BE2C (cell line): ENCODE measurements around the gene GPR160.

Experiments
- DNase-seq: peaks from one replicate; pipeline ENCODE4 v3.0.0-alpha.2; 2020
- H3K27me3 ChIP-seq: fragments of 250-450 bp; sonication (Bioruptor Pico); 2 replicates; pipeline ENCODE4 v1.5.1; 2020; ENCODE audit warnings: mild to moderate bottlenecking
- H3K36me3 ChIP-seq: fragments of 250-450 bp; sonication (Bioruptor Pico); 2 replicates; pipeline ENCODE4 v1.5.1; 2020; ENCODE audit warnings: mild to moderate bottlenecking
- H3K4me1 ChIP-seq: fragments of 250-450 bp; sonication (Bioruptor Pico); 2 replicates; pipeline ENCODE4 v1.5.1; 2020
- H3K4me3 ChIP-seq: 2 replicates; pipeline ENCODE4 v1.5.1; 2011; ENCODE audit warnings: low read depth, low read length
- H3K9me3 ChIP-seq: fragments of 250-450 bp; sonication (Bioruptor Pico); 2 replicates; pipeline ENCODE4 v1.5.1; 2020
- TF ChIP-seq, protein P1 (sequence below): IDR thresholded peaks from 2 replicates; pipeline ENCODE4 v1.5.1; 2012; ENCODE audit warnings: mild to moderate bottlenecking, low read depth, low read length

GPR160 gene

DNA sequence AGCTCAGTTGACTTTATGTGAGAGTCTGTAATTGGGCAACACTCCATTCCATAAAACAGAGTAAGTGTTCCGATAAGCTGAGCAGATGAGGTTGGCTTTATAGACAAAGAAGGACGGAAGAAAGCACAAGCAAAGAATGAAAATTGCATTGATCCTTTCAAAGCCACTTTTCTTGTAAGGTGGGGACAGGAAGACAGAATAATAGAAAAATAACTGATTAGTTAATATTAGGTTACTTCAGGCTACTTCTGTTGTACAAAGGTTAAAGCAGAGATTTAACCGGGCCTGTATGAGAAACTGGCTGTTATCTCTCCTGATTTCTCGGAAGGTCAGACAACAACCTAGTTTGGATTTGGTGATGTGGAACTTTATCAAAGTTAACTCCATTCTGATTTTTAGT, 15.5 kb upstream of the GPR160 start:
- Histone ChIP-seq H3K36me3 (no peaks in the 10 kb centered on the region), H3K4me3 (no peak overlapping the region), H3K27me3 (no peaks in the 10 kb centered on the region), H3K9me3 (no peaks in the 10 kb centered on the region), H3K4me1 (no peaks in the 10 kb centered on the region)
- TF ChIP-seq, protein P1, sequence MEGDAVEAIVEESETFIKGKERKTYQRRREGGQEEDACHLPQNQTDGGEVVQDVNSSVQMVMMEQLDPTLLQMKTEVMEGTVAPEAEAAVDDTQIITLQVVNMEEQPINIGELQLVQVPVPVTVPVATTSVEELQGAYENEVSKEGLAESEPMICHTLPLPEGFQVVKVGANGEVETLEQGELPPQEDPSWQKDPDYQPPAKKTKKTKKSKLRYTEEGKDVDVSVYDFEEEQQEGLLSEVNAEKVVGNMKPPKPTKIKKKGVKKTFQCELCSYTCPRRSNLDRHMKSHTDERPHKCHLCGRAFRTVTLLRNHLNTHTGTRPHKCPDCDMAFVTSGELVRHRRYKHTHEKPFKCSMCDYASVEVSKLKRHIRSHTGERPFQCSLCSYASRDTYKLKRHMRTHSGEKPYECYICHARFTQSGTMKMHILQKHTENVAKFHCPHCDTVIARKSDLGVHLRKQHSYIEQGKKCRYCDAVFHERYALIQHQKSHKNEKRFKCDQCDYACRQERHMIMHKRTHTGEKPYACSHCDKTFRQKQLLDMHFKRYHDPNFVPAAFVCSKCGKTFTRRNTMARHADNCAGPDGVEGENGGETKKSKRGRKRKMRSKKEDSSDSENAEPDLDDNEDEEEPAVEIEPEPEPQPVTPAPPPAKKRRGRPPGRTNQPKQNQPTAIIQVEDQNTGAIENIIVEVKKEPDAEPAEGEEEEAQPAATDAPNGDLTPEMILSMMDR = no peak
- no peak for DNase-seq

DNA sequence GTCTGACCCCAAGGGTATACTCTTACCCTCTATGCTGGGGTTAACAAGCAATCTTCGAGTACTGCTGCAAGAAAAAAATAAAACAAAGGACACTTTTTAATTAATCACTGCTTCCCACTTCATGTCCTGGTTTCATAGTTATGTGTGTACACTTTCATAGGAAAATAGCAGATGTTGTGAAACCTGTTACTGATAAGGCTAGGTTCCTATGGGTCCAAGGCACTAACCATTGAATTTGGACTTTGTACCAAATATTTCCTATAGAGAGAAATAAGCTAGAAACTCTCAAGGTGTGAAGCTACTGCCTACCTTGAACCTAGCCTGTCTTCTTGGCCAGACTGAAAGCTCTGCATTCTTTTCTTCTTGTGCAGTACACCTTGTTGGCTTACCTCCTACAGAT, 14.6 kb upstream of the GPR160 start:
- H3K36me3 ChIP-seq = no peaks in the 10 kb centered on the region
- no peak for DNase-seq
- no peaks in the 10 kb centered on the region for H3K4me1 ChIP-seq
- TF ChIP-seq, protein P1 = no peak
- no peaks in the 10 kb centered on the region for H3K9me3 ChIP-seq
- no peaks in the 10 kb centered on the region for H3K27me3 ChIP-seq
- H3K4me3 ChIP-seq = no peak overlapping the region

DNA sequence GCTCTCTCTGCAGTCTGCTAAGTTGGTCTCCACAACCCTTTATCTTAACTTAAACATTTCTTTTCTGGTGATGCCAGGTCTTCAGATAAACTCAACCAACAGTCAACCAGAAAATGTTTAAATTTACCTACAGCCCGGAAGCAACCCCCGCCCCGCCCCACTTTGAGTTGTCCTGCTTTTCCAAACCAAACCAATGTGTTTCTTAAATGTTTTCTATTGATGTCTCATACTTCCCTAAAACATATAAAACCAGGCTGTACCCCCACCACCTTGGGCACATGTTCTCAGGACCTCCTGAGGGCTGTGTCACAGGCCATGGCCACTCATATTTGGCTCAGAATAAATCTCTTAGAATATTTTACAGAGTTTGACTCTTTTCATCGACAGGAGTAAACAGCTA, 13.2 kb upstream of the GPR160 start:
- Histone ChIP-seq H3K4me3 (no peak overlapping the region), H3K9me3 (no peaks in the 10 kb centered on the region), H3K36me3 (no peaks in the 10 kb centered on the region), H3K4me1 (no peaks in the 10 kb centered on the region), H3K27me3 (no peaks in the 10 kb centered on the region)
- DNase-seq = no peak
- TF ChIP-seq, protein P1 = no peak

DNA sequence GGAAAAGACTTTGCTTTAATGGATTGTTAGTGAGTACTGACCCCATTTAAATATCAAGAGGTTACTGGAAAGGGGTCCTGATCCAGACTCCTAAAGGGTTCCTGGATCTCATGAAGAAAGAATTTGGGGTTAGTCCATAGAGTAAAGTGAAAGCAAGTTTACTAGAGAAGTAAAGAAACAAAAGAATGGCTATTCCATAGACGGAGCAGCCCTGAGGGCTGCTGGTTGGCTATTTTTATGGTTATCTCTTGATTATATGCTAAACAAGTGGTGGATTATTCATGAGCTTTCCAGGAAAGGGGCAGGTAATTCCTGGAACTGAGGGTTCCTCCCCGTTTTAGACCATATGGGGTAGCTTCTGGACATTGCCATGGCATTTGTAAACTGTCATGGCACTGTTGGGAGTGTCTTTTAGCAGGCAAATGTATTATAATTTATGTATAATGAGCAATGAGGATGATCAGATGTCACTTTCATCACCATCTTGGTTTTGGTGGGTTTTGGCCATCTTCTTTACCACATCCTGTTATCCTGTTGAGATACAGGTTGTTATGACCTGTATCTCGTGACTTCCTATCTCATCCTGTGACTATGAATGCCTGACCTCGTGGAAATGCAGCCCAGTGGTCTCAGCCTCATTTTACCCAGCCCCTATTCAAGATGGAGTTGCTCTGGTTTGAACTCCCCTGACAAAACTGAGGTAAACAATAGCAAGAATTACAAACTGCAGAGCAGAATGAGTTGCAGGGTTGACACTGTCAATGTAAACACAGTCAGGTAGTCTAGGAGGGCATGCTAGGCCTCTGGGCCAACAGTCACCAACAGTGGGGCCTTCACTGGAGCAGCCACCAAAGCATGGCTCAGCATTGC, 10.3 kb upstream of the GPR160 start:
- no peak for DNase-seq
- Histone ChIP-seq H3K36me3 (no peaks in the 10 kb centered on the region), H3K4me3 (no peak overlapping the region), H3K27me3 (no peaks in the 10 kb centered on the region), H3K4me1 (no peaks in the 10 kb centered on the region), H3K9me3 (no peaks in the 10 kb centered on the region)
- TF ChIP-seq, protein P1 = no peak

DNA sequence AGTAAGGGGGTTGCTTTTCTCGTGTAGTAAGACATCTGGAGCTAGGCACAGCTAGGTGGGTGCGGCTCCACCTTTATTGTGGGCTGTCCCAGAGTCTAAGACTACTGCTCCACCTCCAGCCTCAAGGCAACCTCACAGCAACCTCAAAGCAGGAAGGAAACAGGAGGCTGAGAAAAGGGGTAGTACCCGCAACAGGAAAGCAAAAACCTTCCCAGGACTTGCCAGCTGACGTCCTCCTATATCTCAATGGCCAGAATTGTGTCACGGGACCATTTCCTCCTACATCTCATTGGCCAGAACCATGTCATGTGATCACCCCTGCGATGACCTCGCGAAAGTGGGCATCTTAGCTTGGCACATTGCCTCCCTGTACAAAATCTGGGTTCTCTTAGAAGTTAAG, 4.3 kb upstream of the GPR160 start:
- H3K36me3 ChIP-seq = no peaks in the 10 kb centered on the region
- H3K9me3 ChIP-seq = no peaks in the 10 kb centered on the region
- H3K4me3 ChIP-seq = no peak overlapping the region
- no peak for DNase-seq
- no peaks in the 10 kb centered on the region for H3K4me1 ChIP-seq
- TF ChIP-seq, protein P1 = no peak
- H3K27me3 ChIP-seq = peaks cover 7% of the 10 kb centered on the region

DNA sequence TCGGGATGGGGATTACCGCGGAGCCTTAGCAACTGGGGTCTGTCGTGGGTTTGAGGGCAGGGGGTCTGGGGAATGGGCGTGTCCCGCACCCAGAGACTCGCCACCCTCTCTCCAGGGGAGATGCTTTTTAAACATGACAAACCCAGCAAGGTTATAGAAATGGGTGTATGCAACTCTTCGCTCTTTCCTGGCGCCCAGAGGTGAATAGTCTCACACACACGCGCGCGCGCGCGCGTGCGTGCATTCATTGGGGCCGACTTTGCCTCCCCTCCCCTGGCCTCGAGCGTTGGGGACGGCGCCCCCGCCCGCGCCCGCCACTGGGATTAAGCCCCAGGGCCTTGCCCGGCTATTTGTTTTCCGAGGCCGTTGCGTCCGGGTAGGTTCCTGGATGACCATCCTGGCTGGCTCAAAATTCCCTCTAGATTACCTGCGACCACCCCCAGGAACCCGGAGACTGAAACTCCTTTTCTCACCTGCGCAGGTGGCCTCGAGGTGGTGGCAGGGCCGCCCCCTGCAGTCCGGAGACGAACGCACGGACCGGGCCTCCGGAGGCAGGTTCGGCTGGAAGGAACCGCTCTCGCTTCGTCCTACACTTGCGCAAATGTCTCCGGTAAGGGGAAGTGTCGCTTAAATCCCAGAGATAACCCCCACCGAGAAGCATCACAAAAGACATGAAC, 777 bp downstream of the GPR160 start:
- TF ChIP-seq, protein P1 = no peak
- H3K36me3 ChIP-seq = no peaks in the 10 kb centered on the region
- peak; percentile 15 for DNase-seq

More for the DNA sequence above, 777 bp downstream of the GPR160 start:
- Histone ChIP-seq H3K4me3 (peak overlapping the region; percentile 60), H3K9me3 (no peaks in the 10 kb centered on the region), H3K27me3 (peaks cover 40% of the 10 kb centered on the region), H3K4me1 (no peaks in the 10 kb centered on the region)
